GM21825 (cell line): ENCODE data around the gene ANK2.

Source experiments
- ATAC-seq: cut with Tn5 transposase; IDR thresholded peaks from one replicate; pipeline ENCODE4 v1.9.1; 2021; ENCODE audit warnings: mild to moderate bottlenecking, moderate library complexity; ENCODE audit not compliant: unreplicated experiment

ANK2 gene

GRCh38 chr4:113049421-113050370, at the start of gene ANK2:
Gene ANK2, plus strand, starts transcription at chr4:113049653. Its CDS starts 76 bp downstream, at chr4:113049729.
- ATAC-seq, result no peak

- no peak for ATAC-seq
These were observed 45.6 kb upstream of the ANK2 start for GRCh38 chr4:113003841-113004240.

- ATAC-seq, result no peak
These were observed 44.8 kb upstream of the ANK2 start for GRCh38 chr4:113004655-113005054.

GRCh38 chr4:113006632-113007031, 42.8 kb upstream of the ANK2 start:
- ATAC-seq, result no peak

- ATAC-seq, result no peak
These were observed 42.3 kb upstream of the ANK2 start for GRCh38 chr4:113007151-113007550.

- ATAC-seq, result no peak
These were observed 41.3 kb upstream of the ANK2 start for GRCh38 chr4:113008135-113008534.

- ATAC-seq, result no peak
These were observed 40.7 kb upstream of the ANK2 start for GRCh38 chr4:113008716-113009115.

GRCh38 chr4:113009461-113009860, 40.0 kb upstream of the ANK2 start:
- ATAC-seq, result no peak

- no peak for ATAC-seq
These were observed 37.2 kb upstream of the ANK2 start for GRCh38 chr4:113012122-113012725.

GRCh38 chr4:113012786-113013185, 36.7 kb upstream of the ANK2 start:
- ATAC-seq, result no peak

- ATAC-seq, result no peak
These were observed 35.7 kb upstream of the ANK2 start for GRCh38 chr4:113013751-113014150.

GRCh38 chr4:113016377-113016776, 33.1 kb upstream of the ANK2 start:
- ATAC-seq, result no peak

GRCh38 chr4:113020966-113021365, 28.5 kb upstream of the ANK2 start:
- ATAC-seq, result no peak

- no peak for ATAC-seq
These were observed 25.1 kb upstream of the ANK2 start for GRCh38 chr4:113024388-113024787.

GRCh38 chr4:113025416-113025815, 24.0 kb upstream of the ANK2 start:
- no peak for ATAC-seq

- ATAC-seq, result no peak
These were observed 22.9 kb upstream of the ANK2 start for GRCh38 chr4:113026556-113026955.

GRCh38 chr4:113028074-113028473, 21.4 kb upstream of the ANK2 start:
- no peak for ATAC-seq

- ATAC-seq, result no peak
These were observed 18.2 kb upstream of the ANK2 start for GRCh38 chr4:113031212-113031611.

GRCh38 chr4:113040793-113041192, 8.7 kb upstream of the ANK2 start:
- peak; percentile 57 for ATAC-seq

GRCh38 chr4:113042502-113042901, 7.0 kb upstream of the ANK2 start:
- ATAC-seq, result no peak

- ATAC-seq, result no peak
These were observed 5.9 kb upstream of the ANK2 start for GRCh38 chr4:113043591-113043990.

- no peak for ATAC-seq
These were observed 910 bp downstream of the ANK2 start for GRCh38 chr4:113050371-113050755.
